ENCODE results near the gene MAT1A. TPM values are rescaled to one million over a fixed set of nuclear protein-coding genes. Genes with fewer than 3 reads are reported as not detected.

The MAT1A gene
- total and polyA plus RNA-seq, 9 of the 15 experiments (the other 6 are each of a cell fraction or from before 2014, with no cell fraction given): 0.03 to 0.30 (median 0.11) TPM; not detected in 2

GRCh38 chr10:80324086-80324485, 34.6 kb upstream of the MAT1A start:
- H4K20me1 ChIP-seq (replicated peaks; ENCODE audit: control insufficient read depth, insufficient read depth, low read length): no peaks in the 10 kb centered on the region
- H3K79me2 ChIP-seq (ENCODE audit: control insufficient read depth, insufficient read depth, low read length): no peaks in the 10 kb centered on the region
- DNase-seq (ENCODE audit: extremely low read depth in 1 of 4, low spot score in 3 of 4): peak in 1 of 4 experiments; percentile 13
- in situ Hi-C loops (cut with MboI): no loop called here
- H2AFZ ChIP-seq (ENCODE audit: low read depth, low read length): no peak overlapping the region
- no TSS peak for BruUV-seq (replicated peaks)
- POLR2A ChIA-PET: interaction anchor here (0.9 to 1.2 kb wide), 3 partner anchors 10 to 59 kb away, joined by 3 to 4 read pairs (median 3); no protein-coding TSS in a partner anchor
- WGBS (ENCODE audit: insufficient coverage, low coverage, missing lambda C conversion rate): 0% methylated on average over 1 of the region's 1 CpG
- peak; percentile 64; the same call in 1 of the 3 replicates for ATAC-seq
- CTCF ChIA-PET (ENCODE audit: low intra/inter-chr PET ratio): no interaction called here
- no peaks in the 10 kb centered on the region for H3K36me3 ChIP-seq (ENCODE audit: control insufficient read depth, insufficient read depth, low read length)
- H3K4me2 ChIP-seq (ENCODE audit: insufficient read depth, low read length): no peak overlapping the region
- no peak overlapping the region for H3K4me3 ChIP-seq
- no peaks in the 10 kb centered on the region for H3K9me1 ChIP-seq (ENCODE audit: control insufficient read depth, insufficient read depth, low read length)
- no peak for FAIRE-seq
- peaks cover 7 to 28% of the 10 kb centered on the region in 2 experiments; a peak in 2 of 5 replicates for H3K27me3 ChIP-seq (ENCODE audit: control insufficient read depth in 2 of 2, insufficient read depth in 2 of 2, low read length in 2 of 2)
- no peak overlapping the region for H3K9ac ChIP-seq (ENCODE audit: insufficient read depth in 1 of 2, low read depth in 2 of 2, low read length in 2 of 2)
- H3K4me1 ChIP-seq (replicated peaks in 1 of 2; ENCODE audit: control insufficient read depth in 2 of 2, insufficient read depth in 2 of 2, low read length in 2 of 2): no peaks in the 10 kb centered on the region
- peak; percentile 52; the same call in 1 of the 2 replicates for TF ChIP-seq FOSL1 (tag; conservative IDR thresholded peaks at IDR 0.05)
- TF ChIP-seq DPF2 (IDR thresholded peaks at IDR 0.05): no peak
- peak; percentile 56; the same call in 1 of the 2 replicates for TF ChIP-seq ZKSCAN1 (IDR thresholded peaks at IDR 0.05; ENCODE audit: low read depth, low read length)
- no peak overlapping the region for H3K27ac ChIP-seq (ENCODE audit: extremely low read depth, low read depth, low read length)
- no peaks in the 10 kb centered on the region for H3K9me3 ChIP-seq (replicated peaks; ENCODE audit: control insufficient read depth, insufficient read depth, low read depth, low read length)
- intact Hi-C loops (cut with micrococcal nuclease): no loop called here

GRCh38 chr10:80323311-80323710, 33.9 kb upstream of the MAT1A start:
- POLR2A ChIA-PET: interaction anchor here (0.6 to 1.1 kb wide), 4 partner anchors 10 to 60 kb away, joined by 3 to 4 read pairs (median 3); no protein-coding TSS in a partner anchor
- intact Hi-C loops (cut with micrococcal nuclease) (no loop called here), in situ Hi-C loops (cut with MboI) (no loop called here)
- no peak overlapping the region for H2AFZ ChIP-seq (ENCODE audit: low read depth, low read length)
- no peak overlapping the region for H3K27ac ChIP-seq (ENCODE audit: extremely low read depth, low read depth, low read length)
- peaks cover 5 to 22% of the 10 kb centered on the region in 2 experiments; a peak in 2 of 5 replicates for H3K27me3 ChIP-seq (ENCODE audit: control insufficient read depth in 2 of 2, insufficient read depth in 2 of 2, low read length in 2 of 2)
- no peaks in the 10 kb centered on the region for H3K4me1 ChIP-seq (replicated peaks in 1 of 2; ENCODE audit: control insufficient read depth in 2 of 2, insufficient read depth in 2 of 2, low read length in 2 of 2)
- no peak overlapping the region for H3K4me3 ChIP-seq
- no peak for ATAC-seq
- H3K36me3 ChIP-seq (ENCODE audit: control insufficient read depth, insufficient read depth, low read length): no peaks in the 10 kb centered on the region
- no TSS peak for BruUV-seq (replicated peaks)
- WGBS (ENCODE audit: insufficient coverage, low coverage, missing lambda C conversion rate): 4% methylated on average over 3 of the region's 3 CpGs
- no peaks in the 10 kb centered on the region for H3K9me3 ChIP-seq (replicated peaks; ENCODE audit: control insufficient read depth, insufficient read depth, low read depth, low read length)
- DNase-seq (ENCODE audit: extremely low read depth in 1 of 4, low spot score in 3 of 4): no peak
- no peaks in the 10 kb centered on the region for H3K9me1 ChIP-seq (ENCODE audit: control insufficient read depth, insufficient read depth, low read length)
- H4K20me1 ChIP-seq (replicated peaks; ENCODE audit: control insufficient read depth, insufficient read depth, low read length): no peaks in the 10 kb centered on the region
- H3K79me2 ChIP-seq (ENCODE audit: control insufficient read depth, insufficient read depth, low read length): no peaks in the 10 kb centered on the region
- CTCF ChIA-PET (ENCODE audit: low intra/inter-chr PET ratio): no interaction called here
- no peak overlapping the region for H3K4me2 ChIP-seq (ENCODE audit: insufficient read depth, low read length)
- H3K9ac ChIP-seq (ENCODE audit: insufficient read depth in 1 of 2, low read depth in 2 of 2, low read length in 2 of 2): no peak overlapping the region
- no peak for FAIRE-seq
- no peak for TF ChIP-seq AFF4 (CRISPR knock-in tag; IDR thresholded peaks at IDR 0.05)
- TF ChIP-seq ZNF165 (CRISPR knock-in tag; IDR thresholded peaks at IDR 0.05; ENCODE audit: borderline replicate concordance): no peak
- no peak for TF ChIP-seq ARID2 (IDR thresholded peaks at IDR 0.05)
- TF ChIP-seq POLR3G (IDR thresholded peaks at IDR 0.05; ENCODE audit: extremely low read depth, insufficient read length, insufficient replicate concordance): no peak
- TF ChIP-seq, protein P1, sequence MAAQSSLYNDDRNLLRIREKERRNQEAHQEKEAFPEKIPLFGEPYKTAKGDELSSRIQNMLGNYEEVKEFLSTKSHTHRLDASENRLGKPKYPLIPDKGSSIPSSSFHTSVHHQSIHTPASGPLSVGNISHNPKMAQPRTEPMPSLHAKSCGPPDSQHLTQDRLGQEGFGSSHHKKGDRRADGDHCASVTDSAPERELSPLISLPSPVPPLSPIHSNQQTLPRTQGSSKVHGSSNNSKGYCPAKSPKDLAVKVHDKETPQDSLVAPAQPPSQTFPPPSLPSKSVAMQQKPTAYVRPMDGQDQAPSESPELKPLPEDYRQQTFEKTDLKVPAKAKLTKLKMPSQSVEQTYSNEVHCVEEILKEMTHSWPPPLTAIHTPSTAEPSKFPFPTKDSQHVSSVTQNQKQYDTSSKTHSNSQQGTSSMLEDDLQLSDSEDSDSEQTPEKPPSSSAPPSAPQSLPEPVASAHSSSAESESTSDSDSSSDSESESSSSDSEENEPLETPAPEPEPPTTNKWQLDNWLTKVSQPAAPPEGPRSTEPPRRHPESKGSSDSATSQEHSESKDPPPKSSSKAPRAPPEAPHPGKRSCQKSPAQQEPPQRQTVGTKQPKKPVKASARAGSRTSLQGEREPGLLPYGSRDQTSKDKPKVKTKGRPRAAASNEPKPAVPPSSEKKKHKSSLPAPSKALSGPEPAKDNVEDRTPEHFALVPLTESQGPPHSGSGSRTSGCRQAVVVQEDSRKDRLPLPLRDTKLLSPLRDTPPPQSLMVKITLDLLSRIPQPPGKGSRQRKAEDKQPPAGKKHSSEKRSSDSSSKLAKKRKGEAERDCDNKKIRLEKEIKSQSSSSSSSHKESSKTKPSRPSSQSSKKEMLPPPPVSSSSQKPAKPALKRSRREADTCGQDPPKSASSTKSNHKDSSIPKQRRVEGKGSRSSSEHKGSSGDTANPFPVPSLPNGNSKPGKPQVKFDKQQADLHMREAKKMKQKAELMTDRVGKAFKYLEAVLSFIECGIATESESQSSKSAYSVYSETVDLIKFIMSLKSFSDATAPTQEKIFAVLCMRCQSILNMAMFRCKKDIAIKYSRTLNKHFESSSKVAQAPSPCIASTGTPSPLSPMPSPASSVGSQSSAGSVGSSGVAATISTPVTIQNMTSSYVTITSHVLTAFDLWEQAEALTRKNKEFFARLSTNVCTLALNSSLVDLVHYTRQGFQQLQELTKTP (IDR thresholded peaks at IDR 0.05; ENCODE audit: low read depth in 1 of 2, partially characterized antibody in 2 of 2): no peak

Measured in K562 (cell line).